ENCODE measurements around the gene EIF4A3. TPM values are rescaled to one million over a fixed set of nuclear protein-coding genes. Genes with fewer than 3 reads are reported as not detected.

Gene EIF4A3
- total and polyA plus RNA-seq, 9 of the 15 experiments (the other 6 are each of a cell fraction or from before 2014, with no cell fraction given) = 62.7 to 171 (median 127) TPM

DNA sequence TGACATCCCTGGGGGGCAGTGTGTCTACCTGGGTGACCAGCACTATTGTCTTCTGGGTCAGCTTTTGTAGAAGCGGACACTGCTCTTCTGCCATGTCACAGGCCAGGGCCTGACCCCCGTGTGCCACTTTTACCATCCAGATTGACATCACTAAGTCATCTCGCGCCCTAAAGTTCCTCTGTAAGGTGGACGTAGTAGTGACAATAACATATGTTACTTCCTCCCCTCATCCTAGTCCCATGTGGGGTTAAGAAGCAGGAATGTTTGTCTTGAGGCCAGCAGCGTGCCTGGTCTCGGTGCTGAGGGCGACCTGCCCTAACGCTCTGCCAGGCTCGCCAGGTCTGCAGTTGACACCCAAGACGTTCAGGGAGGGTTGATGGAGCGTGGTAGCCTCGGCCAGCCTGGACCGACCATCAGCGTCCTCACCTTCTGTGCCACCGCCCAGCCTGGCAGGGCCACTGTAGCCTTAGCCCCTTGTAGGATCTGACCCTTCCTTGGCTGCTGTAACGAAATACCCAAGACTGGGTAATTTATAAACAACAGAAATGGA, 24.8 kb downstream of the EIF4A3 start:
- no peaks in the 10 kb centered on the region for H3K9me3 ChIP-seq (replicated peaks; ENCODE audit: control insufficient read depth, insufficient read depth, low read depth, low read length)
- peaks cover 0 to 34% of the 10 kb centered on the region in 2 experiments; a peak in 2 of 5 replicates for H3K4me1 ChIP-seq (replicated peaks in 1 of 2; ENCODE audit: control insufficient read depth in 2 of 2, insufficient read depth in 2 of 2, low read length in 2 of 2)
- H3K27ac ChIP-seq (ENCODE audit: extremely low read depth, low read depth, low read length) = no peak overlapping the region
- H4K20me1 ChIP-seq (replicated peaks; ENCODE audit: control insufficient read depth, insufficient read depth, low read length) = no peaks in the 10 kb centered on the region
- no peak overlapping the region for H3K4me2 ChIP-seq (ENCODE audit: insufficient read depth, low read length)
- POLR2A ChIA-PET = no interaction called here
- no peak overlapping the region for H3K4me3 ChIP-seq
- intact Hi-C loops (cut with micrococcal nuclease) (no loop called here), in situ Hi-C loops (cut with MboI) (no loop called here)
- no peaks in the 10 kb centered on the region for H3K79me2 ChIP-seq (ENCODE audit: control insufficient read depth, insufficient read depth, low read length)
- no TSS peak for BruUV-seq (replicated peaks)
- no peak for DNase-seq (ENCODE audit: extremely low read depth in 1 of 4, low spot score in 3 of 4)
- CTCF ChIA-PET (ENCODE audit: low intra/inter-chr PET ratio) = no interaction called here
- no peak for FAIRE-seq
- H2AFZ ChIP-seq (ENCODE audit: low read depth, low read length) = no peak overlapping the region
- H3K36me3 ChIP-seq (ENCODE audit: control insufficient read depth, insufficient read depth, low read length) = no peaks in the 10 kb centered on the region
- peaks cover 32 to 64% of the 10 kb centered on the region in 2 experiments; a peak in 4 of 5 replicates for H3K27me3 ChIP-seq (ENCODE audit: control insufficient read depth in 2 of 2, insufficient read depth in 2 of 2, low read length in 2 of 2)
- H3K9me1 ChIP-seq (ENCODE audit: control insufficient read depth, insufficient read depth, low read length) = no peaks in the 10 kb centered on the region
- TF ChIP-seq ELF2 (CRISPR knock-in tag; IDR thresholded peaks at IDR 0.05) (no peak), CREM (IDR thresholded peaks at IDR 0.05; ENCODE audit: low read depth) (no peak), HMGXB4 (CRISPR knock-in tag; IDR thresholded peaks at IDR 0.05) (no peak), ZNF274 (IDR thresholded peaks at IDR 0.05; ENCODE audit: borderline replicate concordance, low read depth, low read length) (no peak), PHF21A (IDR thresholded peaks at IDR 0.05; ENCODE audit: borderline replicate concordance, low read depth) (no peak), FUS (optimal IDR thresholded peaks at IDR 0.05; ENCODE audit: low read depth, low read length) (no peak)
- peak overlapping the region in 1 of 2 experiments; percentile 28; a peak in 1 of 4 replicates for H3K9ac ChIP-seq (ENCODE audit: insufficient read depth in 1 of 2, low read depth in 2 of 2, low read length in 2 of 2)
- WGBS (ENCODE audit: insufficient coverage, low coverage, missing lambda C conversion rate) = 22% methylated on average over 15 of the region's 17 CpGs
- ATAC-seq = no peak
